ENCODE results near the gene KRT73.

GRCh38 chr12:52618866-52619265, 507 bp upstream of the KRT73 start:
- no peak for TF ChIP-seq POLR2A (IDR thresholded peaks at IDR 0.05)
- TF ChIP-seq CTCF (IDR thresholded peaks at IDR 0.05), result no peak
